ENCODE data around the gene ROCK2.
"Not testable (repeated sequence)": the region's sequence is repeated elsewhere in the genome, so short reads cannot be mapped to it uniquely, and the experiment has no call there.

DNA sequence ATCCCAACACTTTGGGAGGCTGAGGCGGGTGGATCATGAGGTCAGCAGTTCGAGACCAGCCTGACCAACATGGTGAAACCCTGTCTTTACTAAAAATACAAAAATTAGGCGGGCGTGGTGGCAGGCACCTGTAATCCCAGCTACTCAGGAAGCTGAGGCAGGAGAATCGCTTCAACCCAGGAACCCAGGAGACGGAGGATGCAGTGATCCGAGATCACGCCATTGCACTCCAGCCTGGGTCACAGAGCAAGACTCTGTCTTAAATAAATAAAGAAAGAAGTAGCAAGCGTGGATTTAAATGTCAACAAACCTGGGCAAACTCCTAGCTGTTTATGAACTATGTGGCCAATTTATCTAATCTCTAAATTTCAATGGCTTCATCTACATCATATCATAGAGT is 82.9 kb downstream of the ROCK2 start:
- TF ChIP-seq POLR2A (IDR thresholded peaks at IDR 0.05) = not testable (repeated sequence)
- TF ChIP-seq, protein P1, sequence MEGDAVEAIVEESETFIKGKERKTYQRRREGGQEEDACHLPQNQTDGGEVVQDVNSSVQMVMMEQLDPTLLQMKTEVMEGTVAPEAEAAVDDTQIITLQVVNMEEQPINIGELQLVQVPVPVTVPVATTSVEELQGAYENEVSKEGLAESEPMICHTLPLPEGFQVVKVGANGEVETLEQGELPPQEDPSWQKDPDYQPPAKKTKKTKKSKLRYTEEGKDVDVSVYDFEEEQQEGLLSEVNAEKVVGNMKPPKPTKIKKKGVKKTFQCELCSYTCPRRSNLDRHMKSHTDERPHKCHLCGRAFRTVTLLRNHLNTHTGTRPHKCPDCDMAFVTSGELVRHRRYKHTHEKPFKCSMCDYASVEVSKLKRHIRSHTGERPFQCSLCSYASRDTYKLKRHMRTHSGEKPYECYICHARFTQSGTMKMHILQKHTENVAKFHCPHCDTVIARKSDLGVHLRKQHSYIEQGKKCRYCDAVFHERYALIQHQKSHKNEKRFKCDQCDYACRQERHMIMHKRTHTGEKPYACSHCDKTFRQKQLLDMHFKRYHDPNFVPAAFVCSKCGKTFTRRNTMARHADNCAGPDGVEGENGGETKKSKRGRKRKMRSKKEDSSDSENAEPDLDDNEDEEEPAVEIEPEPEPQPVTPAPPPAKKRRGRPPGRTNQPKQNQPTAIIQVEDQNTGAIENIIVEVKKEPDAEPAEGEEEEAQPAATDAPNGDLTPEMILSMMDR (IDR thresholded peaks at IDR 0.05) = not testable (repeated sequence)
